Activated T-cell treated with anti-CD3 and anti-CD28 coated beads for 48 hours (primary cell): Measurements from ENCODE around the gene TAF12.
"Not testable (repeated sequence)": the region's sequence is repeated elsewhere in the genome, so short reads cannot be mapped to it uniquely, and the experiment has no call there.

Experiments used
- DNase-seq: peaks from one replicate; pipeline ENCODE4 v3.0.0-alpha.2; 2020; ENCODE audit warnings: low read depth

TAF12 gene

DNA sequence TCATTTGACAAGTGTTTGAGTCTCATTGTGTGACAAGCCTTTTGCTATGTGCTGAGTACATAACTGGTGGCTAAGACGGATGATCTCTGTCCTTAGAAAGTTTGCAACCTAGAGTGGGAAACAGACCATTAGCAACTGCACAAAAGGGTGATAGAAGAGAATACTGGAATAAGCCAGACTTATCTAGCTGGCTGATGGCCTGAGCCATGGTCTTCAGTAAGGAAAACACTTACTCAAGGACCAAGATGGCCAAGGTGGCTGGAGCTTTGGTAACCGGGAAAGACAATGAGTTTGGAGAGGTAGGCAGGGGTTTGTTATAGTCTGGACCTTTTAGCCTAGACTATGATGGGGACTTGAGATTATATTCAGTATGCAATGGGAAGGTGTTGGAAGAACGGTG is 1.6 kb upstream of the TAF12 start:
- no peak for DNase-seq

DNA sequence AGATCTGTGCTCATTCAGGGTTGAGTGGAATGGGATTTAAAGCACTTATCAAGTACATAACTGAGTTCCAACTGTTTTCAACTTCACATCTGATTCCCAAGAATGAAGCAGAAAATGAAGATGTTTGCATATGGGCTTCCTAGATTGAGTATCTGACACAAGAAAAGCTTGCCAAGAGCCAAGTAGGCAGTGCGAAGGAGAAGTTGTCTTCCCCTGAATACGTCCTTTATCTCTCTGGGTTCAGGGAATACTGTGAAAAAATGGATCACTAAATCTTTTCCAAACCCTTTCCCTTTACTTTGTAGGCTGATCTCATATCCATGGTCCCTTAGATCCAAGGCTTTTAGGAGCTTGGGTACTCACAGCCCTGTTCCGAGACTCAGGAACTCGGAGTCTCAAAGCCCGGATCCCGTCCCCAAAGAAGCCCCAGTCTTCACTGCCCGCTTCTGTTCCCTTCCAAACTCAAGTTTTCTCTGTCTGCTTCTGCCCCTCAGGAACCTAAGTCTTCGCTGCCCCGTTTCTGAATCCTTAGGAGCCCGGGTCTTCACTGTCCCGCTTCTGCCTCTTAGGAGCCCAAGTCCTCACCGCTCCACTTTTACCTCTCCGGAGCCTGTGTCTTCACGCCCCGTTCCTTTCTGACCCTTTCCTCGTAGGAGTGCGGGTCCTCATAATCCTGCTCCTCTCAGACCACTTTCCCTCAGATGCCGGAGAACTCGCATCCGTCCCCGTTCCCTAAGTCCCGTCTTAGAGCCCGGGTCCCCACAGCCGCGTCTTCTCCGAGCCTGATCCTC is 616 bp downstream of the TAF12 start:
- no peak for DNase-seq

DNA sequence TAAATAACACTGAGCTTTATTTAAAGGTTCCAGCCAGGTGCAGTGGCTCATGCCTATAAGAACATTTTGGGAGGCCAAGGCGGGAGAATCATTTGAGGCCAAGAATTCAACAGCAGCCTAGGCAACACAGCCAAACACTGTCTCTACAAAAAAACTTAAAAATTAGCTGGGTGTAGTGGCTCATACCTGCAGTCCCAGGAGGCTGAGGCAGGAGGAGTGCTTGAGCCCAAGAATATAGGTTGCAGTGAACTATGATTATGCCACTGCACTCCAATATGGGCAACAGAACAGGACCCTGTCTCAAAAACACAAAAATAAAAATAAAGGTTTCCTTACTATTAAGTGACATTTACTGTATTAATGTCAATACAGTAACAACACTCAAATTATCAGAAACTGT is 2.1 kb downstream of the TAF12 start:
- peak; percentile 9 for DNase-seq

DNA sequence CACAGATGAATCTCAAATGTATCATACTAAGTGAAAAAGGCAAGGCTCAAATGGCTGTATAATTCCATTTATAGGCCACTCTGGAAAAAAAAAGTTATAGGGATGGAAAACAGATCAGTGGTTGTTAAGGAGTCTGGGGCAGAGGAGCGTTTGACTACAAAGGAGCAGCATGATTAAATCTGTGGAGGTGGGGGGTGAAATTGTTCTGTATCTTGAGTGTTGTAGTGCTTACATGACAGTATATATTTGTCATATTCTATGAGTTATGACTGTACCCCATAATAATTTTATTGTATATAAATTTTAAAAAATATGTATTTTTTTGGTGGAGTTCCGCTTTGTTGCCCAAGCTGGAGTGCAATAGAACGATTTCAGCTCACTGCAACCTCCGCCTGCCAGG is 10.3 kb downstream of the TAF12 start:
- no peak for DNase-seq

DNA sequence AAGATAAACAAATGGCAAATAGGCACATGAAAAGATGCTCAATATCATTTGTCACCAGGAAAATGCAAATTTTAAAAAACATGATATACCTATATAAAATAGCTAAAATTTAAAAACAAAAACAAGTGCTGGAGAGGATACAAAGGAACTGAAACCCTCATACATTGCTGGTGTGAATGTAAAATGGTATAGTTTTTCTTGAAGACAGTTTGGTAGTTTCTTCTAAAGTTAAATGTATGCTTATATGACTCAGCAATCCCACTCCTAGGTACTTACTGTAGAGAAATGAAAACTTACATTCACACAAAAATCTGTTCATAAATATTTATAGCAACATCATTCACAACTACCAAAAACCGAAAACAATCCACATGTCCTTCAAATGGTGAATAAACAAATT is 11.2 kb downstream of the TAF12 start:
- no peak for DNase-seq

DNA sequence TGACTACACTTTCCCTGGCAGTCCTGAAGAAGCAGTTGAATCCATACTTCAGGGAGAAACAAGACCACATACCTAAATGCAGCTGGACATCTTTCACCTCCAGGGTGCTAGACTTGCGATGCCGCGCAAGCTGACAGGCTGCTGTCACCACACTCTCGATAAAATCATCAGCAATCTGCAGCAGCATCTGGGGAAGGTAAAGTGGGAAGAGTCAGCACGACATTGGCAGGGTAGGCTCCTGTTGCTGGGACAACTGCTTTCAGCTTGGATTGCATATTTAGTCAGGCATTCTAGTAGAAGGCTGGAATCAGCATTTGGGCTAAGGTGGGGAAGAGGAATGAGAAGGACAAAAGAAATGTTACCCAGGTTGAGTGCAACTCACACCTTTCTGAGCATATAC is 29.7 kb downstream of the TAF12 start:
- DNase-seq, result no peak

DNA sequence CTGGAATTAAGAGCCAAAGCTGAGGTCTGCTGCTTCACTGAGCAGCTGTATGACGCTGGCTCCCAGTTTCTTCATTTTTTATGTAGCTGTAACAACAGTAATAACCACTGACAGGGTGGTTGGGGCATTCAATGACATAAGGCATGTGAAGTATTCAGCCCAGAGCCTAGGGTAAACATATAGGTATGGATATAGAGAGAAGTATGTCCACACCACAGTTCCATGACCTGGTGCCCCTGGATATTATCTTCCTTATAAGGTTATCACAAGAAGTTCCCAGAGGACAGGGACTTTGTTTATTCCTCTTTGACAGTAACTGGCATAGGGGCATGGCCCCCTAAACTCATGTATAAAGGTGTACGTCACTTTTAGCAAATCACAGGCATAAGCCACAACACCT is 36.1 kb downstream of the TAF12 start:
- no peak for DNase-seq

DNA sequence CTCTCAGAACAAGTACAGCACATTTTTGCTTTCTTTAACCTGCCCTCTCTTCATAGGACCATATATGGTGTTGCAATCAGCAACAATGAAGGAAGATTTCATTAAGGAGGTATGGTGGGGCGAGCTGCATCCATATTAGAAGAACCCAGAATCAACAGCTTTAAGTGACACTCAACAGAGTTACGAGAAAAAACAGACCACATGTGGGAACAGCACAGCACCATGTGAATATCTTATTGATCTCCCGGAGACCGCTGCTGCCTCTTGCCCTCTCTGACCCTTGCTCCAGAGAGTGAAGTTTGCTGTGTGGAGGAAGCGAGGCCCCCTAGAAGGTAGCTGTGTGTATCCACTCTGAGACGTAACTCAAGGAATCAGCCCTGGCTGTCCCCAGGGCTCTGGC is 37.9 kb downstream of the TAF12 start:
- no peak for DNase-seq

DNA sequence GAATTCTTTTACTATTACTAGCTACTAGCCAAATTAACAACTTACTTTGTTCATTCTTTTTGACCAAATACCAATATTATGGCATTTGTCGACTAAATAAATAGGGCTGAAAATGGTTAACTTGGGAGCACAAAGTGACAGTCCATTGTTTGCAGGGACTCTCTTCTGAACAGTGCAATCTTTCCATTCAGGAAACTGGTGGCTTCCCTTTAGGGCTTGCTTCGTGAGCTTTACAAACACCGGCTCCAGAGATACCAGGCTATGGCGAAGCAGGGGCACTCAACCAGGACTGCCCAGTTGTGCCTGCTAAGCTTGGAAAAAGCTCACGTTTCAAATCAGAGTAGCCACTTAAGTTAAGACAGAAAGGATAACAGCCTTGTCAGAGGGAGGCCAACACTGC is 38.5 kb downstream of the TAF12 start:
- DNase-seq, result no peak

DNA sequence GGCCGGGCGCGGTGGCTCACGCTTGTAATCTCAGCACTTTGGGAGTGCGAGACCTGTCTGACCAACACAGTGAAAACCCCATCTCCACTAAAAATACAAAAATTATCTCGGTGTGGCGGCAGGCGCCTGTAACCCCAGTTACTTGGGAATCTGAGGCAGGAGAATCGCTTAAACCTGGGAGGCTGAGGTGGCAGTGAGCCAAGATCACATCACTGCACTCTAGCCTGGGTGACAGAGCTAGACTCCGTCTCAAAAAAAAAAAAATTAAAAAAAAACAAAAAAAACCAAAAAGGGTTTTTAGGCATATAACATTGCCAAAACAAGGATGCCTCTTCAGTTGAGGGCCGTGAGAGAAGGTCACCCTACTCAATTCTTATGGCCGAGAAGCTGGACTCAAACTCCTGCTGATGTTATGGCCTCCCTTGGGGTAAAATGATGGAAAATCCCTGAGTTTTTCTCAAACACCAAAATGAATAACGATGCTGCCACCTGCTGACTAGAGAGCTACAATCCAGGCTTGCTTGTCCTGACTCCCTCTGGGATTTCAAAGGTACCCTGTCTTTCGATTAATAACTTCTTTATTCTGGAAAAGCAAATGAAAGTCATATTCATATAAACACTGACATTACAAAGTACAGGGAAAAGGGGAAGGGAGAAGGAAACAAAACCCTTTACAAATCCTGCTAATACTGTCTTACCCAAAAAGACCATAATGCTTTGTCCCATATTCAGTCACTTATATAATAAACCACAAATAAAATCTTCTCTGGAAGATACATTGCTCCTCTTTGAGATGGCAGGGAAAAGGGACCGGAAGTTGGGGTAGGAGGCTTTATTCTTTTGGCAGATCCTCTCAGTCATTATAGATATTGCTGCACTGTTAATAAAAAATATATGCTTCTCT is 40.1 kb downstream of the TAF12 start:
- no peak for DNase-seq

DNA sequence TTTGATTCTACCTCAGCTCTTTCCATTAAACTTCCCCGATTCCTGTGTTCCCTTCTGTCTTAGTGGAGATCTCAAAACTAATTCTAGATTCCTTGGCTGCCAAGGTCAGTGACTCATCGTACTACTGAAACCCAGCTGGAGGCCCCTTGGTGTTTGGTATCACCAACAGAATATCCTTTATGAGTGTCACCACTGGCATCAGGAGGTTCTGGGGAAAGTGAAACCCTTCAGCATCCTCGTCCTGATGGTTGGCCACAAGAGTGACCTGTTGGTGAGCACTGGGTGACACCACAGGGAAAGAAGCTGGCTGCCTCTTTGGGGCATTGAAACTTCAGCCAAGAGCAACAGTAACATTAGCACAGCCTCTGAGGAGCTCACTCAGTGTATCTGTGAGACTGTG is 41.2 kb downstream of the TAF12 start:
- no peak for DNase-seq

DNA sequence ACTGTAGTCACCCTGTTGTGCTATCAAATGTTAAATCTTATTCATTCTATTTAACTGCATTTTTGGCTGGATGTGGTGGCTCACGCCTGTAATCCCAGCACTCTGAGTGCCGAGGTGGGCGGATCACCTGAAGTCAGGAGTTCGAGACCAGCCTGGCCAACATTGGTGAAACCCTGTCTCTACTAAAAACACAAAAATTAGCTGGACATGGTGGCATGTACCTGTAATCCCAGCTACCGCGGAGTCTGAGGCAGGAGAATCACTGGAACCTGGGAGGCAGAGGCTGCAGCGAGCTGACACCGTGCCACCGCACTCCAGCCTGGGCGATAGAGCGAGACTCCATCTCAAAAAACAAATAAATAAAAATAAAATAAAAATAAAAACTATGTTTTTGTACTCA is 46.6 kb downstream of the TAF12 start:
- DNase-seq, result not testable (repeated sequence)

DNA sequence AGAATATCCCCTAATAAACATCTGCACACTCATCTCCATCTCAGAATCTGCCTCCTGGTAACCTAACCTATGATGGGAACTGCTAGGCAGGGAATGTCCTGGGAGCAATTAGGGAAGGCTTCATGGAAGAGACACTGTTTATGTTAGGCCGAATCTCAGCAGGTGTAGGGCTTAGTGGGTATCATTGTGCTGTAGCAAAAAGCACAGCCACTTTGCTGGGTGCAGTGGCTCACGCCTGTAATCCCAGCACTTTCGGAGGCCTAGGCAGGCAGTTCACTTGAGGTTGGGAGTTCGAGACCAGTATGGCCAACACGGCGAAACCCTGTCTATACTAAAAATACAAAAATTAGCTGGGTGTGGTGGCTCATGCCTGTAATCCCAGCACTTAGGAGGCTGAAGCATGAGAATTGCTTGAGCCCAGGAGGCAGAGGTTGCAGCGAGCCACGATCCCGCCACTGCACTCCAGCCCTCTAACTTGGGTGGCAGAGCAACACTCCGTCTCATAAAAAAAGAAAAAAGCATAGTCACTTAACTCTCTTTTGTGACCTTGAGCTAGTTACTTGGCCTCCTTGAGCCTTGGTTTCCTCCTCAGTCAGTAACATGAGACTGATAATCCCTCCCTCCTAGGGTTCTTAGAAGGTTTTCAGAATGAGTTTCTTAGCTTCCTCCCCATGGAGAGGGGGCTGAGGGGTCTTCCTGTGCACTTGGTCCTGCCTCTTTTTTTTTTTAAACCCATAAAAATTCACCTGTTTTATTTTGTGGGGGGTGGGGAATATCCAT is 47.3 kb downstream of the TAF12 start:
- no peak for DNase-seq

DNA sequence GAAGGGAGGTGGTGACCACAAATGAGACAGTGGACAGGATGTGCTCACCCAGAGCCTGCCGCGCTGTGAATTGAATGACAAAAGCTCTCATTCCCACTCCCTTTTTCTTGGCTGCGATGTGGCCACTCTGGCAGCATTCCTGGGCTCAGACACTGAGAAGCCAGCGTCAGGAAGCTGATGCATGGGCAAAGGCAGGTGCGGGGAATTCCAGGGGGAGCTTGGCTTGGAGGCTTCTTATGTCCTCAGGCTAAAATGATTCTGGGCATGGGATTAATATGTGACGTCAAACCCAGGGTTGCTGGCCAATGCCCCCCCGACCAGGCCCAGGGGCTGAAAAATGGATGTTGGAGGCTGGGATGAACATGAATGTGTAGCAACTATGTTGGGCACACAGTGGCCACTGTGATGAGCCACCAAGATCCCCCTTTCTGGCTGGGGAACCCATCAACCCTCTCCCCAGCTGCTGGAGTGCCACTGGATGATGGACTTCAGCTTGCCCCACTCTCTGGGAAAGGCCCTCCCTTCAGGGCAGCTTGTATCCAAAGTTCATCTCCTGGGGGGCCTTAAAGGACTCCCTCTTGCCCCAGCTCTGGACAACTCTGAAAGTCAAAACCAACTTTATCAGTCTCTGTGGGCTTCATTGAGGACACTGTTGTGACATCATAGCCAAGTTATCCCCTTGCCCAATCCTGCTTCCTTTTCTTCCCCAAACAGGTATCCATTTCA is 48.0 kb downstream of the TAF12 start:
- not testable (repeated sequence) for DNase-seq

DNA sequence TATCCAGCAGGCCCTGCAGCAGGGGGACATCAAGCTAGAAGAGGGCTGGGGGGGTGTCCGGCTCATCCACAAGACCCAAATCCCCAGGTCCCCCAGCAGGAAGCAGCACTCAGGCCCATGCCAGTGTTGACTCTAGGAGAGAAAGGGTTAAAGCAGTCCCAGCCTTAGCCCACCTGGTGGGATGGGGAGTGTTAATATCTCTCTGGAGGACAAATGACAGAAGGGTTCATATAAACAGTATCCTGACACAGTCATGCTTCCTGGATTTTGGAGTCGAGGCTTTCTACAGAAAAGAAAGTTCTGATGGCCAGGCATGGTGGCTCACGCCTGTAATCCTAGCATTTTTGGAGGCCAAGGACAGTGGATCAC is 48.9 kb downstream of the TAF12 start:
- not testable (repeated sequence) for DNase-seq

DNA sequence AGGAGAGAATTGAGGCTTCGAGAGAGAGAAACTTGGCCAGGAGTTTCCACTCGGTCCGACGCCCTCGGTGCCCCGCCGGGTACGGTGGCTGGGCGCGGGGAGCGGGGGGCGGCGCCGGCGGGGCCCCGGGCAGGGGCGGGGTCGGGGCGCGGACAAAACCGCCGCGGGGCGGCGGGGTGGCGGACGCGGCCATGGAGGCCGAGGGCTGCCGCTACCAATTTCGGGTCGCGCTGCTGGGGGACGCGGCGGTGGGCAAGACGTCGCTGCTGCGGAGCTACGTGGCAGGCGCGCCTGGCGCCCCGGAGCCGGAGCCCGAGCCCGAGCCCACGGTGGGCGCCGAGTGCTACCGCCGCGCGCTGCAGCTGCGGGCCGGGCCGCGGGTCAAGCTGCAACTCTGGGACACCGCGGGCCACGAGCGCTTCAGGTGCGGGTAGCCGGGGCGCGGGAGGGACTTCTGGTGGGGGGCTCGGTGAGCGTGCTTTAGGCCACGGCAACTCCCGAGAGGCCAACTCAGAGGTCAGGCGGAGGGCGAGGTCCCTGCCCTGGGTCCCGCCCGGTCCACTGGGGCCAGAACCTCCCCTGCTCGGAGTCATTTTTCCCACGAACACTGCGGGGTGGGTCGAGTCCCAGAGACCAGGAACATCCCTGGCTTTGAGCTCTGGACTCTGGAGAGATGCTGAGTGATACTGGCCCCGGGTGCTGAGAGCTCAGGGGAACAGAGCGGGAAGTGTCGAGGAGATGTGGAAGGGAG is 50.4 kb downstream of the TAF12 start:
- DNase-seq, result no peak

DNA sequence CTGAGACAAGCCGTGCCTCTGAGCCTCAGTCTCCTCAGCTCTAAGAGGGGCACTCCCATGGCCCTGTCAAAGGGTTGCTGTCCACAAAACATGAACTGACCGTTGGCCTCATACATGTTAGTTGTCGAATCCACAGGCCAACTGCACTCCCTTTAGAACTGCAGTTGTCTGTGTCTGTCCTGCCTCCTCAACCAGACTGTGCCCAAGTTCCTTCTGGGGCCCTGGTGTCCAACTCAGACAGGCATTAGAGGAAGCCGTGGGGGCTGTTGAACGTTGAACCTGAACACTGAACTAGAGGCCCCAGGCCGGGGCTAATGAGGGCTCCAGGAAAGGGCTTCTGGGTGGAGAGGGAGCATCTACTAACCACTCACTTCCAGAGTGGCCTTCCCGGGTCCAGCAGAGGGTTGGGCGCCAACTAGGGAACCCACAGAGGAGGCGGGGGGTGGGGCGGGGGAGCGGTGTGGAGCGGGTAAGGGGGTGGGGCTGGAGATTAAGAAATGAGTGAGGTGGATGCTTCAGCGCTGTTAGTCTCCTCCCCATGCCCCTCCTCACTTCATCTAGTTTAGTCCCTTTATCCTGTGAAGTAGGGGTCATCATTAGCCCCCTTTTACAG is 51.1 kb downstream of the TAF12 start, which contains the start of gene RAB42:
Gene RAB42, plus strand, starts transcription at position 558 of the 613 bp plus-strand sequence. CDS start 247 bp downstream, outside the sequence.
- no peak for DNase-seq

DNA sequence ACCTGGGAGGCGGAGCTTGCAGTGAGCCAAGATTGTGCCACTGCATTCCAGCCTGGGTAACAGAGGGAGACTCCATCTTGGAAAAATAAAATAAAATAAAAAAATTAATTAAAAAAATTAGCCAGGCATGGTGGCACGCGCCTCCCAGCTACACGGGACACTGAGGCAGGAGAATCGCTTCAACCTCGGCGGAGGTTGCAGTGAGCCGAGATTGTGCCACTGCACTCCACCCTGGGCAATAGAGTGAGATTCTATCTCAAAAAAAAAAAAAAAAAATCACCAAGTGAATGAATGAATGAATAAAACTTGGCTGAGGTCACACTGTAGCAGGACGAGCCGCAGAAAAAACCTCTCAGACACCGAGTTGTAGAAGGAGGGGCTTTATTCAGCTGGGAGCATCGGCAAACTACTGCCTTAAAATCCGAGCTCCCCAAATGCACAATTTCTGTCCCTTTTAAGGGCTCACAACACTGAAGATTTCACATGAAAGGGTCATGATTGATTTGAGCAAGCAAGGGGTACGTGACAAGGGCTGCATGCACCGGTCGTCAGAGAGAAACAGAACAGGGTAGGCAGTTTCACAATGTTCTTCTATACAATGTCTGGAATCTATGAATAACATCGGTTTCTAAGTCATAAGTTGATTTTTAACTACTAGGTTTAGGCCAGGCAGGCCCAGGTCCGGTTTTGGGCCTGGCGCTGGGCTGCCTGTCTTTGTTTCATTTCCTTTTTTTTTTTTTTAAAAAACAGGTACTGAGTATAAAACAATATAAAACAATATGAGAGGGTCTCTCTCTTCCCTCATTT is 56.1 kb downstream of the TAF12 start:
- DNase-seq, result not testable (repeated sequence)

DNA sequence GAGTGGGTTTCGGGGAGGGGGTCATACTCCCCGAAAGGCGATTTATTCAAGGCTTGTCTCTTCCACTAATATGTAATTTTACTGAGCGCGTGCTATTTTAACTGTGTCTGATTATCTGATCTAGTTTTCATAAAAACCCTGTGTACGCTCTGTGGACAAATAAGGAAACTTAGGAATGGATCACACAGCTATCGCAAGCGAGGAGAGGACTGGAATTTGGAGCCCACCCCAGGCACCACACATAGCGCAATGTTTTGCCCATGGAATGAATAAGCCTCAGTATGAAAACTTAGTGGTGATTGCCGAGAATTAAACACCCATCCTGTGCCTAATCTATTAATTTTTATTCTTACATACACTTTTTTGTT is 60.6 kb downstream of the TAF12 start:
- DNase-seq, result no peak
